HepG2 (cell line): ENCODE results near the gene VPREB3. TPM values are rescaled to one million over a fixed set of nuclear protein-coding genes. Genes with fewer than 3 reads are reported as not detected.
A peak's percentile ranks its signal among the peaks of the same experiment; 100 is the strongest.

Source experiments
- HMG20B ChIP-seq: conservative IDR thresholded peaks from 2 replicates; pipeline ENCODE4 v1.6.1; 2016; ENCODE audit warnings: missing genetic modification reagents, missing compliant biosample characterization
- HNF4A ChIP-seq: sonication (generic); formaldehyde crosslinking; IDR thresholded peaks from 2 replicates; pipeline ENCODE4 v1.4.0; 2020; ENCODE audit warnings: missing genetic modification reagents
- MTA1 ChIP-seq: sonication (generic); formaldehyde crosslinking; IDR thresholded peaks from 2 replicates; pipeline ENCODE4 v1.4.0; 2020; ENCODE audit warnings: missing genetic modification reagents, mild to moderate bottlenecking, borderline replicate concordance
- MTF2 ChIP-seq: sonication (generic); formaldehyde crosslinking; IDR thresholded peaks from 2 replicates; pipeline ENCODE4 v1.5.0; 2020; ENCODE audit warnings: missing genetic modification reagents, borderline replicate concordance
- REXO4 ChIP-seq: sonication (generic); formaldehyde crosslinking; IDR thresholded peaks from 2 replicates; pipeline ENCODE4 v1.8.0; 2022; ENCODE audit warnings: missing genetic modification reagents, mild to moderate bottlenecking, borderline replicate concordance
- RFX1 ChIP-seq: fragments of 450-650 bp; IDR thresholded peaks from 2 replicates; pipeline ENCODE4 v1.6.1; 2017
- SRY ChIP-seq: sonication (generic); formaldehyde crosslinking; IDR thresholded peaks from 2 replicates; pipeline ENCODE4 v1.8.0; 2022; ENCODE audit warnings: mild to moderate bottlenecking, missing genetic modification reagents
- ZC3H13 ChIP-seq: sonication (generic); formaldehyde crosslinking; IDR thresholded peaks from 2 replicates; pipeline ENCODE4 v1.8.1; 2023; ENCODE audit warnings: mild to moderate bottlenecking, missing genetic modification reagents, moderate library complexity
- ZC3H4 ChIP-seq: sonication (generic); formaldehyde crosslinking; IDR thresholded peaks from 2 replicates; pipeline ENCODE4 v1.4.0; 2020; ENCODE audit warnings: missing genetic modification reagents, borderline replicate concordance
- ZNF20 ChIP-seq: sonication (generic); formaldehyde crosslinking; IDR thresholded peaks from 2 replicates; pipeline ENCODE4 v1.4.0; 2020; ENCODE audit warnings: mild to moderate bottlenecking, moderate library complexity, missing genetic modification reagents
- ZNF329 ChIP-seq: sonication (generic); formaldehyde crosslinking; IDR thresholded peaks from 2 replicates; pipeline ENCODE4 v1.9.0; 2021; ENCODE audit warnings: low read depth, mild to moderate bottlenecking, missing genetic modification reagents
- ZNF468 ChIP-seq: sonication (generic); formaldehyde crosslinking; IDR thresholded peaks from 2 replicates; pipeline ENCODE4 v1.8.0; 2022; ENCODE audit warnings: mild to moderate bottlenecking, moderate library complexity, missing genetic modification reagents
- ZNF567 ChIP-seq: sonication (generic); formaldehyde crosslinking; IDR thresholded peaks from 2 replicates; pipeline ENCODE4 v1.8.1; 2023; ENCODE audit warnings: mild to moderate bottlenecking, missing genetic modification reagents, borderline replicate concordance
- ZNF572 ChIP-seq: sonication (generic); formaldehyde crosslinking; IDR thresholded peaks from 2 replicates; pipeline ENCODE4 v1.5.1; 2020; ENCODE audit warnings: mild to moderate bottlenecking, missing genetic modification reagents
- ZNF781 ChIP-seq: sonication (generic); formaldehyde crosslinking; IDR thresholded peaks from 2 replicates; pipeline ENCODE4 v1.5.1; 2020; ENCODE audit warnings: borderline replicate concordance, mild to moderate bottlenecking, missing genetic modification reagents; ENCODE audit errors: not compliant biosample characterization
- ZNF788 ChIP-seq: sonication (generic); formaldehyde crosslinking; IDR thresholded peaks from 2 replicates; pipeline ENCODE4 v1.5.0; 2020; ENCODE audit warnings: mild to moderate bottlenecking, missing genetic modification reagents, borderline replicate concordance
- polyA plus RNA-seq, 8 experiments: library from polyadenylated mRNA; depleted of rRNA in 3 of 8; stranded (reverse) in 7 of 8; unstranded in 1 of 8; fragments of >200 nt; fragmentation: Illumina TruSeq in 4 of 8; extraction: Trizol in 4 of 8; gene quantifications; 2 replicates each; pipeline versions ENCODE4 v1.2.1 to v1.2.3, GENCODE V29; 2011 to 2016; ENCODE audit warnings: low read depth in 4 of 8, missing spikeins in 1 of 8, mixed read lengths in 1 of 8; ENCODE audit not compliant: insufficient read depth in 1 of 8
- total RNA-seq, 5 experiments: library from RNA; depleted of rRNA; stranded (reverse); fragments of >200 nt; fragmentation: Illumina TruSeq; extraction: Trizol; gene quantifications; 2 replicates each; pipeline ENCODE4 v1.2.3, GENCODE V29; 2016; ENCODE audit warnings: low read depth in 1 of 5
- TF ChIP-seq, protein P1 (sequence below): sonication (generic); formaldehyde crosslinking; IDR thresholded peaks from 2 replicates; pipeline ENCODE4 v1.4.0; 2020; ENCODE audit warnings: missing genetic modification reagents
- TF ChIP-seq, protein P2 (sequence below): IDR thresholded peaks from 2 replicates; pipeline ENCODE4 v1.6.1; 2016; ENCODE audit warnings: low read depth, control low read depth
- TF ChIP-seq, protein P3 (sequence below): sonication (generic); formaldehyde crosslinking; IDR thresholded peaks from 2 replicates; pipeline ENCODE4 v1.8.1; 2023; ENCODE audit warnings: mild to moderate bottlenecking, missing genetic modification reagents, borderline replicate concordance
- TF ChIP-seq, protein P4 (sequence below): sonication (generic); formaldehyde crosslinking; IDR thresholded peaks from 2 replicates; pipeline ENCODE4 v1.4.0; 2020; ENCODE audit warnings: missing genetic modification reagents
- TF ChIP-seq, protein P5 (sequence below): IDR thresholded peaks from 2 replicates; pipeline ENCODE4 v1.6.1; 2016; ENCODE audit warnings: control low read depth
- TF ChIP-seq, protein P6 (sequence below): fragments of 450-650 bp; IDR thresholded peaks from 2 replicates; pipeline ENCODE4 v1.6.1; 2016

VPREB3 gene
- total and polyA plus RNA-seq, 2 of the 13 experiments (the other 11 are each of a cell fraction or from before 2014, with no cell fraction given): 0.22 TPM; not detected in 1

DNA sequence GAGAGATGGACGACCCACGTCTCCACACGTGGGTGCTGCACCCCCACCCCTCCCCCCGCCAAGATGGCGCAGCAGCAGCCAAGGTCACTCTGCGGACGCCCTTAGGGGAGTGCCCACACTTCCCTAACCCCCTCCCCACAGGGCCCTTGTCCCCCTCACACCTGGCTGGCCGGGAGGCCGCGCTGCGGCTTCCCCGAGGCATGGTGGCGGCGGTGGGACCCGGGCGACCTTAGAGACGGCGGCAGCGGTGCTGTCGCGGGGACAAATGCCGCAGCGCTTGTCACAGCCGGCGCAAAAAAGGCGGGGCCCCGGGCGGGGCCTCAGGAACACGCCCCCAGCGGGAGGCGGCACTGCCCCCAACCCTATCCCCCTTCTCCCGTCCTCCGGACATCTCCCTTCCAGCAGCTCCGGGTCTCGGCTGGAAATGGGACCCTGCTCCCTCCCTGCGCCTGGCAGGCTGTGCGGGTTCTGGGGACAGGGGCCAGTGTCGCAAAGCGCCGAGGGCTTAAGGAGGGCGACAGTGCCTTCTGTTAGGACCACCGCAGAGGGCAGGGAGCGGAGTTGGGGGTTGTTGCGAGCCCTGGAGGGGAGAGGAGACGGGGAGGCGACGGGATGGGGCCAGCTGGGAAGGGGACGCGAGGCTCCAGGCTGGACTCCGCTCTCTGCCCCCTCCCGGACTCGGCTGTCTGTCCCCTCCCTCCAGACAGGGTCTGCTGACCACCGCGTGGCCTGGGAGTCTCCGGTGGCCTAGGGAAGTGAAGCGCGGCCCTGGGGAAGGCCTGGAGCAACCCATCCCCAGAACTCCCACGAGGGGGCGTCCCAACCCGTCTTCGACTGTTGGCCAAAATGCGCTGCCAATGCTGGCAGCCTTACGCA, 13.7 kb upstream of the VPREB3 start, which contains the start of gene CHCHD10 (continued):
- TF ChIP-seq SRY (CRISPR knock-in tag): peak; percentile 36; the same call in 1 of the 2 replicates
- TF ChIP-seq ZNF20 (CRISPR knock-in tag): no peak
- TF ChIP-seq MTF2: 0 out of 2 replicates have a peak, but pooled peaks have one; percentile 65
- no peak for TF ChIP-seq ZNF468 (CRISPR knock-in tag)
- no peak for TF ChIP-seq ZNF567
- TF ChIP-seq HMG20B: no peak
- TF ChIP-seq MTA1 (CRISPR knock-in tag): peak; percentile 49
- TF ChIP-seq, protein P1, sequence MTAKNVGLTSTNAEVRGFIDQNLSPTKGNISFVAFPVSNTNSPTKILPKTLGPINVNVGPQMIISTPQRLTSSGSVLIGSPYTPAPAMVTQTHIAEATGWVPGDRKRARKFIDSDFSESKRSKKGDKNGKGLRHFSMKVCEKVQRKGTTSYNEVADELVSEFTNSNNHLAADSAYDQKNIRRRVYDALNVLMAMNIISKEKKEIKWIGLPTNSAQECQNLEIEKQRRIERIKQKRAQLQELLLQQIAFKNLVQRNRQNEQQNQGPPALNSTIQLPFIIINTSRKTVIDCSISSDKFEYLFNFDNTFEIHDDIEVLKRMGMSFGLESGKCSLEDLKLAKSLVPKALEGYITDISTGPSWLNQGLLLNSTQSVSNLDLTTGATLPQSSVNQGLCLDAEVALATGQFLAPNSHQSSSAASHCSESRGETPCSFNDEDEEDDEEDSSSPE (CRISPR knock-in tag): peak; percentile 29; the same call in 1 of the 2 replicates
- TF ChIP-seq, protein P2, sequence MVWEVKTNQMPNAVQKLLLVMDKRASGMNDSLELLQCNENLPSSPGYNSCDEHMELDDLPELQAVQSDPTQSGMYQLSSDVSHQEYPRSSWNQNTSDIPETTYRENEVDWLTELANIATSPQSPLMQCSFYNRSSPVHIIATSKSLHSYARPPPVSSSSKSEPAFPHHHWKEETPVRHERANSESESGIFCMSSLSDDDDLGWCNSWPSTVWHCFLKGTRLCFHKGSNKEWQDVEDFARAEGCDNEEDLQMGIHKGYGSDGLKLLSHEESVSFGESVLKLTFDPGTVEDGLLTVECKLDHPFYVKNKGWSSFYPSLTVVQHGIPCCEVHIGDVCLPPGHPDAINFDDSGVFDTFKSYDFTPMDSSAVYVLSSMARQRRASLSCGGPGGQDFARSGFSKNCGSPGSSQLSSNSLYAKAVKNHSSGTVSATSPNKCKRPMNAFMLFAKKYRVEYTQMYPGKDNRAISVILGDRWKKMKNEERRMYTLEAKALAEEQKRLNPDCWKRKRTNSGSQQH: no peak
- TF ChIP-seq RFX1: no peak
- TF ChIP-seq, protein P3, sequence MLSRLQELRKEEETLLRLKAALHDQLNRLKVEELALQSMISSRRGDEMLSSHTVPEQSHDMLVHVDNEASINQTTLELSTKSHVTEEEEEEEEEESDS (CRISPR knock-in tag): 0 out of 2 replicates have a peak, but pooled peaks have one; percentile 58
- TF ChIP-seq ZC3H4 (CRISPR knock-in tag): no peak
- TF ChIP-seq HNF4A (CRISPR knock-in tag): peak; percentile 70
- no peak for TF ChIP-seq ZC3H13 (CRISPR knock-in tag)
- TF ChIP-seq, protein P4, sequence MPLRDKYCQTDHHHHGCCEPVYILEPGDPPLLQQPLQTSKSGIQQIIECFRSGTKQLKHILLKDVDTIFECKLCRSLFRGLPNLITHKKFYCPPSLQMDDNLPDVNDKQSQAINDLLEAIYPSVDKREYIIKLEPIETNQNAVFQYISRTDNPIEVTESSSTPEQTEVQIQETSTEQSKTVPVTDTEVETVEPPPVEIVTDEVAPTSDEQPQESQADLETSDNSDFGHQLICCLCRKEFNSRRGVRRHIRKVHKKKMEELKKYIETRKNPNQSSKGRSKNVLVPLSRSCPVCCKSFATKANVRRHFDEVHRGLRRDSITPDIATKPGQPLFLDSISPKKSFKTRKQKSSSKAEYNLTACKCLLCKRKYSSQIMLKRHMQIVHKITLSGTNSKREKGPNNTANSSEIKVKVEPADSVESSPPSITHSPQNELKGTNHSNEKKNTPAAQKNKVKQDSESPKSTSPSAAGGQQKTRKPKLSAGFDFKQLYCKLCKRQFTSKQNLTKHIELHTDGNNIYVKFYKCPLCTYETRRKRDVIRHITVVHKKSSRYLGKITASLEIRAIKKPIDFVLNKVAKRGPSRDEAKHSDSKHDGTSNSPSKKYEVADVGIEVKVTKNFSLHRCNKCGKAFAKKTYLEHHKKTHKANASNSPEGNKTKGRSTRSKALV (CRISPR knock-in tag): peak; percentile 86
- TF ChIP-seq ZNF329 (CRISPR knock-in tag): peak; percentile 58; the same call in 1 of the 2 replicates
- no peak for TF ChIP-seq REXO4 (CRISPR knock-in tag)
- TF ChIP-seq ZNF572 (CRISPR knock-in tag): 0 out of 2 replicates have a peak, but pooled peaks have one; percentile 77
- TF ChIP-seq ZNF781 (CRISPR knock-in tag): peak; percentile 27
- TF ChIP-seq ZNF788 (CRISPR knock-in tag): peak; percentile 73; the same call in 1 of the 2 replicates
- TF ChIP-seq, protein P5, sequence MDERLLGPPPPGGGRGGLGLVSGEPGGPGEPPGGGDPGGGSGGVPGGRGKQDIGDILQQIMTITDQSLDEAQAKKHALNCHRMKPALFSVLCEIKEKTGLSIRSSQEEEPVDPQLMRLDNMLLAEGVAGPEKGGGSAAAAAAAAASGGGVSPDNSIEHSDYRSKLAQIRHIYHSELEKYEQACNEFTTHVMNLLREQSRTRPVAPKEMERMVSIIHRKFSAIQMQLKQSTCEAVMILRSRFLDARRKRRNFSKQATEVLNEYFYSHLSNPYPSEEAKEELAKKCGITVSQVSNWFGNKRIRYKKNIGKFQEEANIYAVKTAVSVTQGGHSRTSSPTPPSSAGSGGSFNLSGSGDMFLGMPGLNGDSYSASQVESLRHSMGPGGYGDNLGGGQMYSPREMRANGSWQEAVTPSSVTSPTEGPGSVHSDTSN (CRISPR knock-in tag): no peak
- TF ChIP-seq, protein P6, sequence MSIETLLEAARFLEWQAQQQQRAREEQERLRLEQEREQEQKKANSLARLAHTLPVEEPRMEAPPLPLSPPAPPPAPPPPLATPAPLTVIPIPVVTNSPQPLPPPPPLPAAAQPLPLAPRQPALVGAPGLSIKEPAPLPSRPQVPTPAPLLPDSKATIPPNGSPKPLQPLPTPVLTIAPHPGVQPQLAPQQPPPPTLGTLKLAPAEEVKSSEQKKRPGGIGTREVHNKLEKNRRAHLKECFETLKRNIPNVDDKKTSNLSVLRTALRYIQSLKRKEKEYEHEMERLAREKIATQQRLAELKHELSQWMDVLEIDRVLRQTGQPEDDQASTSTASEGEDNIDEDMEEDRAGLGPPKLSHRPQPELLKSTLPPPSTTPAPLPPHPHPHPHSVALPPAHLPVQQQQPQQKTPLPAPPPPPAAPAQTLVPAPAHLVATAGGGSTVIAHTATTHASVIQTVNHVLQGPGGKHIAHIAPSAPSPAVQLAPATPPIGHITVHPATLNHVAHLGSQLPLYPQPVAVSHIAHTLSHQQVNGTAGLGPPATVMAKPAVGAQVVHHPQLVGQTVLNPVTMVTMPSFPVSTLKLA: no peak
